Breast epithelium (tissue), 4 donors: ENCODE results near the gene ACACB. TPM values are rescaled to one million over a fixed set of nuclear protein-coding genes. Genes with fewer than 3 reads are reported as not detected.

Experiments
- DNase-seq, 2 donors: peaks; one replicate each; pipeline ENCODE4 v3.0.0-alpha.2; 2019; ENCODE audit warnings: low spot score in 2 of 2
- H3K27ac ChIP-seq, 2 donors: fragments of 200-600 bp; sonication (generic) in 1 of 2; one replicate each; pipeline ENCODE4 v1.5.1; 2016 to 2019; ENCODE audit warnings: mild to moderate bottlenecking in 1 of 2
- H3K27me3 ChIP-seq, 2 donors: fragments of 200-600 bp; sonication (generic) in 1 of 2; one replicate each; pipeline versions ENCODE4 v1.5.1 to v1.6.0; 2017 to 2019; ENCODE audit warnings: control low read depth in 1 of 2, mild to moderate bottlenecking in 1 of 2
- H3K36me3 ChIP-seq: fragments of 200-600 bp; one replicate; pipeline ENCODE4 v1.5.1; 2019
- H3K4me1 ChIP-seq, 2 donors: fragments of 200-600 bp; sonication (generic); one replicate each; pipeline ENCODE4 v1.5.1; 2016 to 2019; ENCODE audit warnings: control low read depth in 1 of 2
- H3K4me3 ChIP-seq, 3 donors: fragments of 200-600 bp; sonication (generic); 1 replicate in 2 of 3; 2 replicates in 1 of 3; pipeline ENCODE4 v1.5.1; 2016 to 2019; ENCODE audit warnings: mild to moderate bottlenecking in 3 of 3, moderate library complexity in 2 of 3
- H3K9me3 ChIP-seq, 2 donors: fragments of 200-600 bp; sonication (generic) in 1 of 2; one replicate each; pipeline ENCODE4 v1.5.1; 2016 to 2019; ENCODE audit warnings: control low read depth in 1 of 2
- POLR2A ChIP-seq: fragments of 450-650 bp; IDR thresholded peaks from one replicate; pipeline ENCODE4 v1.6.1; 2016; ENCODE audit warnings: antibody characterized with exemption, mild to moderate bottlenecking, moderate library complexity
- POLR2AphosphoS5 ChIP-seq, 3 donors: sonication (generic); formaldehyde crosslinking; IDR thresholded peaks; one replicate each; pipeline ENCODE4 v1.6.1; 2017; ENCODE audit warnings: antibody characterized with exemption in 3 of 3
- intact Hi-C: fragments of 100-400 bp; cut with DNase I; formaldehyde crosslinking; loops from one replicate; pipeline ENCODE4 v1.15.1; 2023; ENCODE audit warnings: low total_unique reads
- total RNA-seq, 3 donors: library from RNA; depleted of rRNA; stranded (reverse); fragments of >200 nt; gene quantifications; one replicate each; pipeline ENCODE4 v1.1.0, GENCODE V29; 2016
- TF ChIP-seq, protein P1 (sequence below), 3 donors: fragments of 450-650 bp; IDR thresholded peaks; one replicate each; pipeline ENCODE4 v1.5.1; 2016 to 2017; ENCODE audit warnings: antibody characterized with exemption in 3 of 3, mild to moderate bottlenecking in 3 of 3, moderate library complexity in 3 of 3

Gene ACACB
- total RNA-seq, 3 donors from 2014 or later, result 223 to 957 (median 301) TPM

DNA sequence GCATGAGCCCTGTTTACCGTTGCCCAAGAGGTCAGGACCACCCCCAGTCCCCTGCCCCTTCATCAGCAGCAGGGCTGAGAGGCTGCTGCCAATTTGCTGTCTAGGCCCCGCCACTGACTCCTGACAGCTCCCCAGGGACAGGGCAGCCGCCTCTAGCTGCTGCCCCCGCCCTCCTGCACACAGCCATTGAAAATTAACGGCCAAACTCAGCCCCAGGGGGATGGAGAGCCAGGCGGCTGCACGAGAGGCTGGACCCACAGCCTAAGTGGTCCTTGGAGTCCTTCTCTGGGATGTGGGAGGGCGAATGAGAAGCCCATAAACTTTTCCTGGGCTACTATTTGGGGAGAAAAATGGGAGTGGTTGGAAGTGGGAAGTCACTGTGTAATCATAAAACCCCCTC lies 188.1 kb downstream of the ACACB start:
- intact Hi-C loops, result no loop called here
- peaks cover 4% of the 10 kb centered on the region in 2 donors for H3K4me1 ChIP-seq
- H3K9me3 ChIP-seq, result no peaks in the 10 kb centered on the region
- no peak for DNase-seq
- no peak overlapping the region for H3K27ac ChIP-seq
- no peaks in the 10 kb centered on the region for H3K36me3 ChIP-seq
- H3K27me3 ChIP-seq, result peaks cover 8 to 52% of the 10 kb centered on the region in 2 donors
- TF ChIP-seq POLR2A (no peak), POLR2AphosphoS5 (IDR thresholded peaks at IDR 0.05) (no peak)
- TF ChIP-seq, protein P1, sequence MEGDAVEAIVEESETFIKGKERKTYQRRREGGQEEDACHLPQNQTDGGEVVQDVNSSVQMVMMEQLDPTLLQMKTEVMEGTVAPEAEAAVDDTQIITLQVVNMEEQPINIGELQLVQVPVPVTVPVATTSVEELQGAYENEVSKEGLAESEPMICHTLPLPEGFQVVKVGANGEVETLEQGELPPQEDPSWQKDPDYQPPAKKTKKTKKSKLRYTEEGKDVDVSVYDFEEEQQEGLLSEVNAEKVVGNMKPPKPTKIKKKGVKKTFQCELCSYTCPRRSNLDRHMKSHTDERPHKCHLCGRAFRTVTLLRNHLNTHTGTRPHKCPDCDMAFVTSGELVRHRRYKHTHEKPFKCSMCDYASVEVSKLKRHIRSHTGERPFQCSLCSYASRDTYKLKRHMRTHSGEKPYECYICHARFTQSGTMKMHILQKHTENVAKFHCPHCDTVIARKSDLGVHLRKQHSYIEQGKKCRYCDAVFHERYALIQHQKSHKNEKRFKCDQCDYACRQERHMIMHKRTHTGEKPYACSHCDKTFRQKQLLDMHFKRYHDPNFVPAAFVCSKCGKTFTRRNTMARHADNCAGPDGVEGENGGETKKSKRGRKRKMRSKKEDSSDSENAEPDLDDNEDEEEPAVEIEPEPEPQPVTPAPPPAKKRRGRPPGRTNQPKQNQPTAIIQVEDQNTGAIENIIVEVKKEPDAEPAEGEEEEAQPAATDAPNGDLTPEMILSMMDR (IDR thresholded peaks at IDR 0.05), result no peak
- no peak overlapping the region for H3K4me3 ChIP-seq

DNA sequence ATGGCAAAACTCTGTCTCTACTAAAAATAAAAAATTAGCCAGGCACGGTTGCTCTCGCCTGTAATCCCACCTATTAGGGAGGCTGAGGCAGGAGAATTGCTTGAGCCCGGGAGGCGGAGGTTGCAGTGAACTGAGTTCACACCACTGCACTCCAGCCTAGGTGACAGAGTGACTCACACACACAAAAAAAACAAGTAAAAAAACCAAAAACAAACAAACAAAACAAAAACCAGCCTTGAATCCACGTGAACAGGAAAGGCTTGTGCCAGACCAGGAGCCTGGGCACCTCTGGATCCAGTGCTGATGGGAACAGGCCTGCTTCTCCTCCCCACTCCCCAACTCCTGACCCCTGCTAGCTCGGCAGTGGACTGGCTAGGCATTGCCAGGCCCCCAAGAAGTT lies 189.2 kb downstream of the ACACB start:
- H3K36me3 ChIP-seq, result no peaks in the 10 kb centered on the region
- TF ChIP-seq POLR2A (no peak), POLR2AphosphoS5 (IDR thresholded peaks at IDR 0.05) (no peak)
- TF ChIP-seq, protein P1 (IDR thresholded peaks at IDR 0.05), result no peak
- H3K9me3 ChIP-seq, result no peaks in the 10 kb centered on the region
- DNase-seq, result no peak
- peaks cover 4% of the 10 kb centered on the region in 2 donors for H3K4me1 ChIP-seq
- no peak overlapping the region for H3K27ac ChIP-seq
- H3K27me3 ChIP-seq, result peaks cover 8 to 57% of the 10 kb centered on the region in 2 donors
- H3K4me3 ChIP-seq, result no peak overlapping the region
- intact Hi-C loops, result no loop called here

GRCh38 chr12:109307051-109307450 lies 190.7 kb downstream of the ACACB start:
- peaks cover 4% of the 10 kb centered on the region in 2 donors for H3K4me1 ChIP-seq
- TF ChIP-seq, protein P1 (IDR thresholded peaks at IDR 0.05), result no peak
- TF ChIP-seq POLR2AphosphoS5 (IDR thresholded peaks at IDR 0.05), result no peak
- H3K27me3 ChIP-seq, result peaks cover 8 to 58% of the 10 kb centered on the region in 2 donors
- no peak overlapping the region for H3K4me3 ChIP-seq
- no peaks in the 10 kb centered on the region for H3K9me3 ChIP-seq
- no peak for DNase-seq
- no peak overlapping the region for H3K27ac ChIP-seq
- H3K36me3 ChIP-seq, result no peaks in the 10 kb centered on the region
- intact Hi-C loops, result no loop called here

DNA sequence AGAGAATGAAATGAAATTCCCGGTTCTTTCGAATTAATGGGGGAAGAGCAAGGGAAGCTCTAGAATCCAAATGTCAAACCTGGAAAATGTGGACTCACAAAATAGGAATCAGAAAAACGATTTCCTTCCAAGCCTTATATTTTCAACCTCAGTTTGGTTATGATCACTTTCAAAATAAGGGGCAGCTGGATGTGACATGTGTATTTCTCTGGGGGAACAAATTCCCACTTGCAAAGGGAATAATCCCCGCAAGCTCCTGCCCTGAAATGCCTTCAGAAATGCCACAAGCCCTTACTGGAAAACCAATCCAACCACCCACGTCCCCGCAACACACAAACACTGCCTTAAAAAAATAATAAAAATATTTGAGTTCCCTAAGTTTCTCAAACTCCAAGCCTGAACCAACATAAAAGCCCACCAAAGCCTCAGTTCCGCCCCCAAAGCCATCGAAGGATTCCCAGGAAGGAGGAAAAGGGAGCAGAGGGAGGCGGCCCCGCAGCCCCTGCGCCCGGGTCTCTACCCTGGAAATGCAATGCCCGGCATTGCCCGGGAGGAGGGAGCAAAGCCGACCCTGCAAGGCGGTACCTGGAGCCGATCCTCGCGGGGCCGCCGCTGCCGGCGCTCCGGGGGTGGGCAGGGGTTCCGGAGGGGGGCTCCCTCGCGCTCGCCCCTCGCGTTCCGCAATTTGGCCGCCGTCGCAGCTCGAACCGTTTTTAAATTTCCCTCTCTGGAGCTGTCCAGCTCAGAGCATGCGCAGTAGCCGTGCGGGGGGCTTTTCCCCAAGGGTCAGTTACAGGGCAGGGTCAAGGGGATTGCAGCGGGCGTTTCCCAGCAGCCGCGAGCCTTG lies 192.4 kb downstream of the ACACB start, which contains the start of gene FOXN4:
TSS of gene FOXN4 (minus strand) at position 751 of the 847 bp plus-strand sequence. CDS start 963 bp downstream, outside the sequence.
- peaks cover 4% of the 10 kb centered on the region in 2 donors for H3K4me1 ChIP-seq
- peaks cover 8 to 54% of the 10 kb centered on the region in 2 donors for H3K27me3 ChIP-seq
- no peaks in the 10 kb centered on the region for H3K36me3 ChIP-seq
- H3K4me3 ChIP-seq, result peak within 1 kb of the TSS; percentile 36 to 76 (median 47)
- no peak for TF ChIP-seq POLR2A
- TF ChIP-seq, protein P1 (IDR thresholded peaks at IDR 0.05), result no peak
- no peak within 1 kb of the TSS for H3K27ac ChIP-seq
- DNase-seq, result no peak
- intact Hi-C loops, result no loop called here
- no peaks in the 10 kb centered on the region for H3K9me3 ChIP-seq
